Measurements from ENCODE around the gene ZACN. TPM values are rescaled to one million over a fixed set of nuclear protein-coding genes. Genes with fewer than 3 reads are reported as not detected.
"Not testable (repeated sequence)": the region's sequence is repeated elsewhere in the genome, so short reads cannot be mapped to it uniquely, and the experiment has no call there.

The ZACN gene
- total RNA-seq, 1 donor = 0.21 TPM

DNA sequence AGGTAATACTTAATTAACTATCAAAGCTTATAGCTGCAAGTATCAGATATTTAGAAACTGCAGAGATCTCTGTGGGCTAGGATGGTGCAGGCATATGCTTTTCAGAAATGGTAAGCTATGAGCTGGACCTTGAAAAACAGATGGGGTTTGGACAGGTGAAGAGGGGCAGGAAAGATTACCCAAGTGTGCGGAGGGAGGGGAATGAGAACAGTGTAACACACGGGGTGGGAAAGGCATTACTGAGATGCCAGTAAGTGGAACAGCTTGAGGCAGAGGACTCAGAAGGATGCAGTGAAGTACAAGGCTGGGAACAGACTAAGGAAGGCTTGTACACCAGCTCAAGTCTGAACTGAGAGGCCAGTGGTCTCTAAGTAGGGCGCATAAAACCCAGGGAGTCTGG, 29.7 kb upstream of the ZACN start:
- H3K4me1 ChIP-seq (ENCODE audit: insufficient read depth, low read length) = peaks cover 25% of the 10 kb centered on the region
- no peaks in the 10 kb centered on the region for H3K27me3 ChIP-seq (ENCODE audit: insufficient read depth, low read length)
- H3K4me3 ChIP-seq (ENCODE audit: low read length) = no peak overlapping the region
- H3K9me3 ChIP-seq (ENCODE audit: low read depth, low read length) = no peaks in the 10 kb centered on the region

DNA sequence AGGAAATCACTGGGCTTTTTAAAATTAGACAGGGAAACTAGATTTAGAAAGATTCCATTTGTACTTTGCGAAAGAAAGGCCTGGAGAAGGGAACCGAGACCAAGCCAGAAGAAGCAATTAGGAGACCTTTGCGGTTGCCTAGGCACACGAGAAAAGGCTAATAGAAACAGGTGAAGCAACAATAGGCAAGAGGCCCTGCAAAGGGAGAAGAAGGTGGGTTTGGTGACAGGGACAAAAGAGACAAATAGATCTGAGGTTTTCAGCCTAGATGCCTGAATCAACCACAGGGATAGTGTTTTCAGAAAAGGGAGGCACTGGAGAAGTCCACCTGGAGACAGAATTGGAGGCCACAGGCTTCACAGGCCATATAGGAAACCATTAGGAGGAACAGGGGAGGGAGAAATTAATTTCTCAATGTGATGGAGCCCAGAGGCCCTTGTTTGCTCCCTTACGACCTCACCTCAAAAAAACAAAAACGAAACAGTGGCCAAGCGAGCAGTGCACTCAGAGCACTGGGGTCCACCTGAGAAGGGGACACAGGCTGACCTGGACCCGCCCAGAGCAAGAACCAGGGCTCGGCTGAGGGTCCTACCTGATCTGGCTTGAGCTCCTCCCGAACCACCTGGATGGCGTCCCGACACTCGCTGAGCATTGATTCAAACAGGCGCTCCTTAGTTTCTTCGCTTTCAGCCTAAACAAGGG, 29.0 kb upstream of the ZACN start:
- H3K27me3 ChIP-seq (ENCODE audit: insufficient read depth, low read length) = no peaks in the 10 kb centered on the region
- no peaks in the 10 kb centered on the region for H3K9me3 ChIP-seq (ENCODE audit: low read depth, low read length)
- H3K4me1 ChIP-seq (ENCODE audit: insufficient read depth, low read length) = peaks cover 25% of the 10 kb centered on the region
- no peak overlapping the region for H3K4me3 ChIP-seq (ENCODE audit: low read length)

DNA sequence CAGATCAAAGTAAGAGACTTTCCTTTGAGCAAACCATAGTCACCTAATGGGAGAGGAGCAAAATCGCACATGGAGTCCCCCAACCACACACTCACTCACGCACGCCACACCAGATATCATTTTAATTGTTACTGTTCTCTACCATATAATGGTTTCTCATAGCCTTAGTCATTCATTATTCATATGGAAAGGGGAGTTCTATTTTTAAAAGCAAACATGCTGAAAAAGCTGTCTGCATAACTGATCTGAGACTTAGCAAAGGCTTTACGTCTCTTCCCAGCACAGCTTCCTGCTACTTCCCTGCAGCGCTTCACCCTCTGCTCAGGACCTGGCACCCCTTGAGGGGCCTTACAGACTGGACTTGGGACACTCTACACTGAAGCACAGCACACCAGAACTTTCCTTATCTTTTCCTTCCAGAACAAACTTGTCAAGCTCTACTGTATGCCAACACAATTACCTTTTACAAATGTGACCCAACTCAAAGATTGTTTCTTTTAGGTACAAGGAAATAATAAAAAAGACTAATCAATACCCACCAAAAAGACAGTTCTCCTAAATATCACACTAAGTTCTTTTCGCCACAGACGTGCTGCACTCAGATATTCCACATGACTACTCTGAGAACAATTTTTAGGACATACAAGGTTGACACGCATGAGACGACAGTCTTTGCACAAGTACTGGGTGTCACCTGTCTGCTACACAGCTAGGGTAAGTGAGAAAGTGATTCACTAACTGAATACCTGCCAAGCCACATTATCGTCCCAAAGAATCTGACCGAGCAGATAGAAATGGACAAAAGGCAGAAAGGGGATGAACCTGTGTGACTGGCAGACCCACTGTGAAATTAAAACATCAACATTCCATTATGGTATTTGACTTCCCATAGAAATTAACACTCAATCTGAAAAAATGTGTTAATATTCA, 28.2 kb upstream of the ZACN start:
- peaks cover 25% of the 10 kb centered on the region for H3K4me1 ChIP-seq (ENCODE audit: insufficient read depth, low read length)
- no peaks in the 10 kb centered on the region for H3K9me3 ChIP-seq (ENCODE audit: low read depth, low read length)
- H3K4me3 ChIP-seq (ENCODE audit: low read length) = no peak overlapping the region
- no peaks in the 10 kb centered on the region for H3K27me3 ChIP-seq (ENCODE audit: insufficient read depth, low read length)

DNA sequence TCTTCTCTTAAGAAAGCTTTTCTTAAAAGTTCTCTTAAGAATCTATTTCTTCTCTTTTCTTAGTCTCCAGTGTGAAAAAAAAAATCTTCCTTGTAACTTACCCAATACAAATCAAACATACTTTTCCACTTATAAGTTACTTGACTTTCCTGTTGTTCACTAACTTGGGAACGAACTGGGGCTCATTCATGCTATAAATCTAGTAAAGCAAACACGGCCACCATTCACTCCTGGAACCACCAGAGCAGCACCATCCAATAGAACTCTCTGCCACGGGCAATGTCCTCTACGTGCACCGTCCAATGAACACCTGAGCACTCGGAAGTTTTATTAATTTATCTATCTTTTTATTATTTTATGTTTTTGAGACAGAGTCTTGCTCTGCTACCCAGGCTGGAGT, 27.4 kb upstream of the ZACN start:
- Histone ChIP-seq H3K4me1 (ENCODE audit: insufficient read depth, low read length) (peaks cover 25% of the 10 kb centered on the region), H3K4me3 (ENCODE audit: low read length) (no peak overlapping the region)

DNA sequence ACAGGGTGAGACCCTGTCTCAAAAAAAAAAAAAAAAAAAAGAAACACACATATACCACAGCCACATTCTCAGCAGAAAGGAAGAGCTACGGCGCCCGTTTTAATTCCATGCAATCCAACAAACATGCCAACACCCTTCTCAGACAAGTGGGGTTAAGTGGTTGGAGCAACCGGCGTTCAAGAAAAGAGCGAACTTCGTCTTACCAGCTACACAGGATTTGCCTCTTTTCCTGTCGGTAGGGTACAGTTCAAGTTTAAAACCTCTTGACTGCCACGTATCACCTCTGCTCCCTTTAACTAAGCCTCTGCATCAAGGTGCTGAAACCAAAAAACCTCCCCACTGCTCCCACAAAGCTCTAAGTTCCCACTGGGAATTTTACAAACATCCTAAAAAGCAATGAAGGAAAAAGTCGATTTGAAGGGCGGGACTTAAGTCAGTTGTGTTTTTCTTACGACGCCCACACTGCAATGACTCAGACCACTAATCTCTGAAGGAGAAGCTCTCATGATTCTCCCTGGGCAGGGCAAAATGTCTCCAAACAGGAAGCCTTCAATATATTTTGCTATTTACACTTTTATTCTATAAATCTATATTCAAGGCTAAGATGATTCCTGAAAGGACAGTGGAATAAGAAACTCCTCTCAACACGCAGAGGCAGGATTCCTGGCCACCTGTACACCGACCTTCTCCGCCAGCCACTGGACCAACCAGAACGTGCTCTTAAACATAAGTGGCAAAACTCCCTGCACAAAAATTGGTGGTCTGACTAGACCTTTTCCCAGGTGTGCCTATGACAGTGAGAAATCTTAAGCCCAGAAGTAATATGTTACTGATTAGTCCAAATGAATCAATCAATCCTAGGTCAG, 25.5 kb upstream of the ZACN start:
- H3K9me3 ChIP-seq (ENCODE audit: low read depth, low read length) = no peaks in the 10 kb centered on the region
- H3K4me3 ChIP-seq (ENCODE audit: low read length) = no peak overlapping the region
- H3K27me3 ChIP-seq (ENCODE audit: insufficient read depth, low read length) = no peaks in the 10 kb centered on the region
- peaks cover 19% of the 10 kb centered on the region for H3K4me1 ChIP-seq (ENCODE audit: insufficient read depth, low read length)

More for the DNA sequence above, 27.4 kb upstream of the ZACN start:
- H3K27me3 ChIP-seq (ENCODE audit: insufficient read depth, low read length) = no peaks in the 10 kb centered on the region
- H3K9me3 ChIP-seq (ENCODE audit: low read depth, low read length) = no peaks in the 10 kb centered on the region

DNA sequence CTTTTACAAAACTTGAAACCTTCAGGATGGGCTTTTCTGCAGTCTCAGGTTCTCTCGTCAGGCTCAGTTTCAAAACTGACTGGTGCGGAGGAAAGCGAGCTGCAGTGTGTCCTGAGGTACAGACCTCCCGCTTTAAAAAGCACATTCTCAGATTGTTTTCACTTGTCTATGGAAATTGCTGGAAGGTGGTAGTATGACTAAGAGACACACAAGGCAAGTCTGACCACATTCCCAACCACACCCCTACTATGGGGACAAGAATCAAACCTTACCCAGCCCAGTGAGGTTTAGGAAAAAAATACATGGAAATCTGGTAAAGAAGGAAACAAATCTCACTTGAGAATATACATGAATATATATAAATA, 24.9 kb upstream of the ZACN start:
- Histone ChIP-seq H3K9me3 (ENCODE audit: low read depth, low read length) (no peaks in the 10 kb centered on the region), H3K27me3 (ENCODE audit: insufficient read depth, low read length) (no peaks in the 10 kb centered on the region), H3K4me3 (ENCODE audit: low read length) (no peak overlapping the region), H3K4me1 (ENCODE audit: insufficient read depth, low read length) (peaks cover 15% of the 10 kb centered on the region)

DNA sequence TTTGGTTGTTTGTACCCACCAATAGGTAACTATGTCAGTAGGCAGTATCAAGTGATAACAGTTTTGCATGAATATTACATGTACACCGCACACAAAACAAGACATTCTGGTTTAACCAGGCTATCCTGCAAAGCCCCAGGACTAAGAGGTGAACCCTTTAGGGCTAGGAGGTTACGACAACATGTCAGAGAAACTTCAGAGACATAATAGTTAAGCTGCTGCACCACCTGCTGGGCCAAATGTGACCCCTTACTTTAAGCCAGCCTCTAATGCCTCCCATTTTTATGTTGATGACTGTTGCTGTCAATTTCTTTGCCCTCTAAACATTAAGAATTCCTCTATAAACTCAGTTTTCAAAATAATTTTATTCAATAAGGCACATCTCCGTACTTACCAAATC, 22.1 kb upstream of the ZACN start:
- Histone ChIP-seq H3K9me3 (ENCODE audit: low read depth, low read length) (no peaks in the 10 kb centered on the region), H3K4me3 (ENCODE audit: low read length) (no peak overlapping the region), H3K27me3 (ENCODE audit: insufficient read depth, low read length) (no peaks in the 10 kb centered on the region), H3K4me1 (ENCODE audit: insufficient read depth, low read length) (no peaks in the 10 kb centered on the region)

DNA sequence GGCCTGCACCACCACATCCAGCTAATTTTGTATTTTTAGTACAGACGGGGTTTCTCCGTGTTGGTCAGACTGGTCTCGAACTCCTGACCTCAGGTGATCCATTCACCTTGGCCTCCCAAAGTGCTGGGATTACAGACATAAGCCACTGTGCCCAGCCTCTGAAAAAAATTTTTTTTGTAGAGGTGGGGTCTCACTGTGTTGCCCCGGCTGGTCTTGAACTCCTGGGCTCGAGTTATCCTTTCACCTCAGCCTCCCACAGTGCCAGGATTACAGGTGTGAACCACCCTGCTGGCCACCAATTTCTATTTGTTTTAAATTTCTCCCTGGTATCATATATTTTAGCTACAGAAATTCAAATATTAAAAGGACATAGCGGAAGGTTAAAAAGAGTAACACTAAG, 20.7 kb upstream of the ZACN start:
- not testable (repeated sequence) for H3K4me3 ChIP-seq (ENCODE audit: low read length); H3K27me3 ChIP-seq (ENCODE audit: insufficient read depth, low read length); H3K9me3 ChIP-seq (ENCODE audit: low read depth, low read length); H3K4me1 ChIP-seq (ENCODE audit: insufficient read depth, low read length)

DNA sequence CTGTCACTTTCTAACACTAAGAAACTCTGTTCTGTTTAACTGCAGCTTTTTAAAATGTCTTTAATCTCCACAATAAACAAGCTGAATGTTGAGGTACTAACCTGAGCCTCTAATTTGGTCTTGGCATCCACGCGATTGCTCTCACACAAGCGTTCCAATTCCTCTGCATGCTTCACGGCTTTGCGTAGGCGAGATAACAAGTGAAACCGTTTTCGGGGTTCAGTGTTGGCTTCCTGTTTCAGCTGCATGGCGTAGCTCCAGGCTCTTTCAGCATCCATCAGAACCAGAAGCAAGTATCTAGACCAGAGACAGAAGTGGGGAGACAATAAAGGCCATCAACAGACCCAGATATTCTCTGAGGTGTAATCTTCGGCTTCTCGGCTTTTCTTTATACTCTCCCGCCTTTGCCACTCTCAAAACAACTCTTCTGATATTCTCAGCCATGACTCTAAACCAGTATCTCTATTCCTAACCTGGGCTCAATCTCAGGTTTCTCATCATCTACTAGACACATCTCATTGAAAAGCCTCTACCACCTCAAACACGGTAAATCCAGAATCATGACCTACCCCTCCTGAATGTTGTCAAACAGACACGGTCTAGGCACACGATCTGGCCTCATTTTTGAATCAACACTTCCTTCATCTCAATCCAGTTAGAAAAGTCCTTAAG, 15.0 kb upstream of the ZACN start:
- Histone ChIP-seq H3K27me3 (ENCODE audit: insufficient read depth, low read length) (no peaks in the 10 kb centered on the region), H3K4me3 (ENCODE audit: low read length) (no peak overlapping the region), H3K4me1 (ENCODE audit: insufficient read depth, low read length) (no peaks in the 10 kb centered on the region), H3K9me3 (ENCODE audit: low read depth, low read length) (no peaks in the 10 kb centered on the region)

DNA sequence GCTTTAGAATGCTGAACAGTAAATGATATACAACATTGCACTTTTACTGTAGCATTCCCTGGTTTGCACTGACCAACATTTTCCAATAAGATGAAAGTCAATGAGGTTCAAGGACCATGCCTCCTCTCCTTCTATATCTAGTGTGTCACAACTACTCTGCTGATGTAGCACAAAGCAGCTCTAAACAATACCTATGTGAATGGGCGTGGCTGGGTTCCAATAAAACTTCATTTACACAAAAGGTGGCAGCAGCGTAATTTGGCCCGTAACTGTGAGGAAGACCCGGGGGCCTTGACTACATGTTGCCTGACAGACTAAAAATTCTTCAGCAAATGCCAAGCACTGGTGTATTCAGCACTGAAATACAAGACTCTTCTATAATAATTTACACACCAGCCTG, 13.2 kb upstream of the ZACN start:
- Histone ChIP-seq H3K9me3 (ENCODE audit: low read depth, low read length) (no peaks in the 10 kb centered on the region), H3K4me3 (ENCODE audit: low read length) (no peak overlapping the region), H3K27me3 (ENCODE audit: insufficient read depth, low read length) (no peaks in the 10 kb centered on the region), H3K4me1 (ENCODE audit: insufficient read depth, low read length) (peaks cover 4% of the 10 kb centered on the region)

DNA sequence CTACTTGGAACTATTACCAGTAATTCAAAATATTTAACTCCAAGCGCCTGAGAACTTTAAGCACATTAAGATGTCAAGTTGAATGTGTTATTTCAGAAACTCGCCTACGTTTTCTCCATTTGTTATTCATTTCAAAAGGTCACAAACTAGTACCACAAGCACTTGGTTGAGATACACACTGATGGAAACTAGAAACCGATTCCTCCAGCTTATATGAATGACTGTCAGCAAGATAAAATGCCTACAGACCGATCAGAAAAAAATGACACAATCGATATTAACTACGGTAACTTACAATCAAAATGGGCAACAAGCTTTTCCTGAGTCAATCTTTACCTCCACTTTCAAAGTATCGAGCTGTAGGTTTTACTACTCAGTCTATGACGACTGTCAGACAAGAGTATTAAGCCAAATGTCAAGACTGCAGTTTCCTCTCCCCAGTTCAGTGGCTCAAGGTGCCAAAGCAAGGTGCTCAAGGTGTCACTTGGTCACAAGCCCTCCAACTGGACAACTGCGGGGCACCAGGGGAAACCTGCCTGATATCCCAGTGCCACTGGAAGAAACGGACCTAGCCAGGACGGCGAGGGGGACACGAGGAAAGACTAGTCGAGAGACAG, 7.3 kb upstream of the ZACN start:
- Histone ChIP-seq H3K4me3 (ENCODE audit: low read length) (peak overlapping the region; percentile 72), H3K27me3 (ENCODE audit: insufficient read depth, low read length) (peaks cover 32% of the 10 kb centered on the region), H3K4me1 (ENCODE audit: insufficient read depth, low read length) (peaks cover 46% of the 10 kb centered on the region), H3K9me3 (ENCODE audit: low read depth, low read length) (no peaks in the 10 kb centered on the region)

DNA sequence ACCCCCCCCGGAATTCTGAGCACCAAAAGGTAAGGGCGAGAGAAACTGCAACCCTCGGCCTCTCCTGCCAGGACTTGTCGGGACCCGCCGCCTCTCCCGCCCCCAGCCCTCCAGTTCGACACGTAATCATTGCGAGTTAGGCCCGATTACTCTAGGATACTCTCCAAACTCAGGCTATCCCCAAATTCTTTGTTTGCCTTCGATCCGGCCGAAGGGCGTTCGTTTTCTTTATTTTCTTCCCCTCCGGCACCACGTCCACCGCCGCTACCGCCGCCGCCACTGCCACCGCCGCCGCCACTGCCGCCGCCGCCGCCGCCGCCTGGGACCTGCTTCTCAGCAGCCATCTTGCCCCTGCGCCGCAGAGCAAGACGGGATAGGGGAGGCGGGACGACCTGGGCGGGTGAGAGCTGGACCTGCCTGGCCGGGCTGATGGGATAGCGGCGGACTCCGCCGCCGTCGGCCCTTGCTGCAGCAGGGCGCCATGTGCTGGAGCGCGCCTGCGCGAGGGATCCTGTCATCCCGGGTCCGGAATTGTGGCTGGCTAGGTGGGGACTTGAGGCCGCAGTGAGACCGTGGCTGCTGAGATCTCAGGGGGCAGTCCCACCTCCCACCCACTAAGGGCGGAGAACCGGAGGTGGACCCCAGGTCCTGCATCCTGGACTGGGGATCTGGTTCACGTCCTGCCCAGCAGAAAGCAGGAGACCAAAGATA, 6.7 kb upstream of the ZACN start, which contains the start of gene SRP68:
SRP68 (minus strand) TSS at position 370 of the 711 bp plus-strand sequence; CDS start at position 344, 26 bp downstream.
- Histone ChIP-seq H3K4me1 (ENCODE audit: insufficient read depth, low read length) (peaks cover 53% of the 10 kb centered on the region), H3K9me3 (ENCODE audit: low read depth, low read length) (no peaks in the 10 kb centered on the region), H3K4me3 (ENCODE audit: low read length) (peak within 1 kb of the TSS; percentile 72)

DNA sequence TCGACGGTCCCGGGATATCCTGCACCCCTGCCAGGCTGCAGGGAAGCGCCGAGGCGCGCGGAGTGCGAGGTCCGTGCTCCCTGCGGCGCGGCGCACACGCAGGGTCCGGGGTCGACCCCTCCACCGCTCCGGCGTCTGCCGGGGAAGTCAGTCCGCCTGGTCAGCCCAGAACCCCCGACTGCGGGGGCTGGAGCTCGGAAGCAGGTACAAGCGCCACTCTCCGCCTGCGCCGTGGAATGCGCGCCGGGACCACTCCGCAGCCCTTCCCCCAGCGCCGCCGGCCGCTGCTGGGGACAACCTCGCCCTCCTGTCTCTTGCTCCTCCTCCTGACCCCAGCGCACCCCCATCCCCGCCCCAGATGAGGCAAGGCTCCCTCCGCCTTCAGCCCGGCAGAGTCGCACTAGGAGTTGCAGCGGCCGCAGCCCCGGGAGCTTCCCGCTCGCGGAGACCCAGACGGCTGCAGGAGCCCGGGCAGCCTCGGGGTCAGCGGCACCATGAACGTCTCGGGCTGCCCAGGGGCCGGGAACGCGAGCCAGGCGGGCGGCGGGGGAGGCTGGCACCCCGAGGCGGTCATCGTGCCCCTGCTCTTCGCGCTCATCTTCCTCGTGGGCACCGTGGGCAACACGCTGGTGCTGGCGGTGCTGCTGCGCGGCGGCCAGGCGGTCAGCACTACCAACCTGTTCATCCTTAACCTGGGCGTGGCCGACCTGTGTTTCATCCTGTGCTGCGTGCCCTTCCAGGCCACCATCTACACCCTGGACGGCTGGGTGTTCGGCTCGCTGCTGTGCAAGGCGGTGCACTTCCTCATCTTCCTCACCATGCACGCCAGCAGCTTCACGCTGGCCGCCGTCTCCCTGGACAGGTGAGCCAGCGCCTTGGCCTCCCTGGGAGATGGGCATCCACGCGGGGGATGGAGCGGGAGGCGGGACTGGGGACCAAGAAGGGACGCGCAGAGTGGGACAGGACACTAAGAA, 4.3 kb upstream of the ZACN start, which contains the start of gene GALR2:
GALR2 (plus strand) TSS at position 392 of the 974 bp plus-strand sequence; CDS start at position 495, 103 bp downstream.
- Histone ChIP-seq H3K4me3 (ENCODE audit: low read length) (no peak within 1 kb of the TSS), H3K27me3 (ENCODE audit: insufficient read depth, low read length) (peaks cover 62% of the 10 kb centered on the region), H3K4me1 (ENCODE audit: insufficient read depth, low read length) (peaks cover 73% of the 10 kb centered on the region), H3K9me3 (ENCODE audit: low read depth, low read length) (no peaks in the 10 kb centered on the region)

More for the DNA sequence above, 6.7 kb upstream of the ZACN start, which contains the start of gene SRP68:
- peaks cover 39% of the 10 kb centered on the region for H3K27me3 ChIP-seq (ENCODE audit: insufficient read depth, low read length)

Data from mononuclear cell (primary cell).